GM03348 (cell line): ENCODE data around the gene NLRX1.
"Not testable (repeated sequence)": the region's sequence is repeated elsewhere in the genome, so short reads cannot be mapped to it uniquely, and the experiment has no call there.

ENCODE experiments used
- DNase-seq: peaks from one replicate; pipeline ENCODE4 v3.0.0; 2012; ENCODE audit warnings: low spot score

Gene NLRX1

DNA sequence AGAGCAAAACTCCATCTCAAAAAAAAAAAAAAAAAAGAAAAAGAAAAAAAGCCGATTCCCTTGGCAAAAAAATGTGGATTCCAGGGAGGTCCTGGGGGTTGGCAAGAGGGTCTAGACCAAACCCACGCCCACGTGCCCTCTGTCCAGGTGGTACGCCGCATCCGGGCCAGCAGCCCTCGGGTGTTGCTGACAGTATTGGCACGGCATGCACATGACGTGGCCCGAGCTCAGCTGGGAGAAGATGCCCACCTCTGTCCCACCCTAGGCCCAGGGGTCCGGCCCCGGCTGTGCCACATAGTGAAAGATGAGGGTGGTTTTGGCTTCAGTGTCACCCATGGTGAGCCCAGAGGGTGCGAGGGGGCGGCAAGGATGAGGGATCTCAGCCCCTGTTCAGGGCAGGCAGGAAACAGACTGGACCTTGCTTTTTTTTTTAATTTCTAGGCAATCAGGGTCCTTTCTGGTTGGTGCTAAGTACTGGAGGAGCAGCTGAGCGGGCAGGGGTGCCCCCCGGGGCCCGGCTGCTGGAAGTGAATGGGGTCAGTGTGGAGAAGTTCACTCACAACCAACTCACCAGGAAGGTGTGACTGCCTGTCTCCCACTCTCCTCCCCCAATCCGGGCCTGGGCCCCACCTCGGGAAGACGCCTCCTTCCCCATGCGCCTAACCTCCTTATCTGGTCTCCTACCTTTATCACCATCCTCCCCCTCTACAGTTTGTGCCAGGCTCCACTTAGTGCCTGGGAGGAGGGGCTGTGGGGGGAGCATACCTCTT, 18.8 kb downstream of the NLRX1 start:
- no peak for DNase-seq

DNA sequence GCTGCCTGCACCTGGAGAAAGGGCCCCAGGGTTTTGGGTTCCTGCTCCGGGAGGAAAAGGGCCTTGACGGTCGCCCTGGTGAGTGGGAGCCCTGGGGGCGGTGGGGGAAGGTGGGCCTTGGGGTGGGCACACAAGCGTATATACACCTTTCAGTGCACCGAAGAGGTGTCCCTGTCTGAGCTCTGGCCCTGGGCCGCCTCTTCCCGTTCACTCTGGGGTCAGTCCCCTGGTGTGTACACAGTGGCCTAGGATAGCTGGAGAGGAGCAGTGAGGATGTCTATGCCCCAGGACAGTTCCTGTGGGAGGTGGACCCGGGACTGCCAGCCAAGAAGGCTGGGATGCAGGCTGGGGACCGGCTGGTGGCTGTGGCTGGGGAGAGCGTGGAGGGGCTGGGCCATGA, 19.5 kb downstream of the NLRX1 start:
- no peak for DNase-seq

DNA sequence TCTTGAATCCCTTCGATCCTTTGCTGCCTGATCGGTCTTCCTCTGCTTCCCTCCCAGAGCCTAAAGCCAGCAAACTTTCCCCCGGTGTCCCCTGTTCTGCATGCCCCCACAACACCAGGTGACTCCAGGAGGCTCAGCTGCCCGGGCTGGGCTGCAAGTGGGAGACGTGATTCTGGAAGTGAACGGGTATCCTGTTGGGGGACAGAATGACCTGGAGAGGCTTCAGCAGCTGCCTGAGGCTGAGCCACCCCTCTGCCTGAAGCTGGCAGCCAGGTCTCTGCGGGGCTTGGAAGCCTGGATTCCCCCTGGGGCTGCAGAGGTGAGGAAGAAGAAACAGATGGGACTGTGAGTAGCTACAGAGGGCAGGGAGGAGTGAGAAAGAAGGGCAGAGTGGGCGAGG, 20.4 kb downstream of the NLRX1 start:
- DNase-seq: no peak

DNA sequence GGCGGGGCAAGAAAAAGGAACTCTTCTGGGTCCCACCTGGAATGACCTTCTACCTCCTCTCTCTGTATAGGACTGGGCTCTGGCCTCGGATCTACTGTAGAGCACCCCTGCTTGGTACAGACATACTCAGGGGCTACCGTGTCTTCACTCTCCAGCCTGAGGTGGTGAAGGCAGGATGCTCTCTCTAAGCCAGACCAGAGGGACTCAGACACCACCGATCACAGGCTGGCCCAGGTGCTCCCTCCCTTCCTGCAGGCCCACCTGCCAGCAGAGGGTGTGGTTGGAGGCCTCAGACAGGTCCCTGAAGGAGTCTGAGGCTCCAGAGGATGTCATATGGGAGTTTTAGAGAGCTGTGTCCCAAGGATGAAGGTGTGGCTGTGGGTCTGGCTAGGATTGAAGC, 20.9 kb downstream of the NLRX1 start:
- DNase-seq: no peak

DNA sequence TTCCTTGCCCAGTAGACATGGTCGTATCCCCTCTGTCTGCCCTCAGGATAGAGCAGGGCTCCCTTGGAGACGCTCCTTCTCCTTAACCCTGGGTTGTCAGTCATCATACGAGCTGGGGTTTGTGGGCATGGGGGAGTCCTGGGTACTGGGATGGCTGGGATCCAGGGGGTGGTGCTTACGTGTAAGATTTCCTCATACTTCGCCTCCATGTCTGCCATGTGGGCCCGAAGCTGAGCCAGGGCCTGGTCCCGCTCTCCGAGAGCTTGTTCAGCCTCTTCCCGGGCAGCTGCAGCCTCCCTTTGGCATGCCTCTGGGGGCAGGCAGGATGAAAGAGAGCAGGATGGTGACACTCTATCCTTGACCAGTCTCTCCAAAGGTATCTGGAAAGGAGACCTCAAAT, 22.0 kb downstream of the NLRX1 start:
- no peak for DNase-seq

DNA sequence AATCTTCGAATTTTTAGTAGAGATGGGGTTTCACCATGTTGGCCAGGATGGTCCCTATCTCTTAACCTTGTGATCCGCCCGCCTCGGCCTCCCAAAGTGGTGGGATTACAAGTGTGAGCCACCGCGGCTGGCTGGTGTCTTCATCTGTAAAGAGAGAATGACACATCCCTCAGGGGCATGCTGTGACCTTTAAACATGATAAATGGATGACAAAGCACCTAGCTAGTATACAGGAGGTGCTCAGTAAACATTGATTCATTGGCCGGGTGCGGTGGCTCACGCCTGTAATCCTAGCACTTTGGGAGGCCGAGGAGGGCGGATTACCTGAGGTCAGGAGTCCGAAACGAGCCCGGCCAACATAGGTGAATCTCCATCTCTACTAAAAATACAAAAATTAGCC, 22.7 kb downstream of the NLRX1 start:
- DNase-seq: not testable (repeated sequence)

DNA sequence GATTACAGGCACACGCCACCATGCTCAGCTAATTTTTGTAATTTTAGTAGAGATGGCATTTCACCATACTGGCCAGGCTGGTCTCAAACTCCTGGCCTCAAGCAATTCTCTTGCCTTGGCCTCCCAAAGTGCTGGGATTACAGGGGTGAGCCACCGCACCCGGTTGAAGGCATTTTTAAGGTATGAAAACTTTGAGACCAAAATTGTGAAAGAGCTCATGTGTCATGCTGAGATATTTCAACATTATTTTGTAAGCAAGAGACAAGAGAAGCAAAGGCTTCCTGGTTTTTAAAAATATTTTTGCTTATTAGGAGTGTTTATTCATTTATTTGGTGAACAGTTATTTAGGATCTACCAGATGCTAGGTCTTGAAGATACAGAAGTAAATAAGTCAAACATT, 23.6 kb downstream of the NLRX1 start:
- DNase-seq: no peak

DNA sequence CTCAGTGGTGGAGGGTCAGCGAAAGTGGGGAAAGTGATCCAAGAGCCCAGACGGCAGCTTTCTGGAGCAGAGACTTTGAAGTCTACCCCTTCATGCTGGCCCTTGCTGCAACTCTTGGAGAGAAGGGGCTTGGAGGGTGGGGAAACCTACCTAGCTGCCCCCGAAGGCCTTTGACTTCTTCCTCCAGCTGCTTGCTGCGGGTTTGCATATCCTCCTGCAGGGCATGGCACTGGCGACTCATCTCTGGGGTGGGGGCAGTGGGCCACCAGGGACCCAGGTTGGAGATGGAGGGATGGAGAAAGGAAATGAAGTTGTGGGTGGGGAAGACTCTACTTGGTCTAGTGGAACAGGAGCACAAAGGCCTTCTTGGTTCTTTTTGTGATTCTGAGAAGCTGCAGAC, 24.5 kb downstream of the NLRX1 start:
- DNase-seq: no peak

DNA sequence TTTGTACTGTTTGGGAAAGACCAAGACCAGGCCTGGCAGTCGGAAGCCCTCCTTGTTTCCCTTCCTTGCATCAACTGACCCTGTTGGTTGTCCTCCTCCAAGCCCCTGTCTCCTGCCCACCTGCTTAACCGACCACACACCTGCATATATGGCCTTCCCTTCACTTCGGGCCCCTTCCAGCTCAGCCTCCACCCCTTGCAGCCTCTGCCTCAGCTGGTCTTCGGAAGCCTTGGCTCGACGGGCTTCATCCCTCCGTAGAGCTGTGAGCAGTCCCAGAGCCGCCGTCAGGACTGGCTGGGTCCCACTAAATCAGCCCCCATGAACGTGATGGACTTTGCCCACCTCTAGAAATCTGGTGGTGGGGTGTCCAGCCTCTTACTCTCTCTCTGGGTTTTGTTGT, 25.1 kb downstream of the NLRX1 start:
- DNase-seq: no peak

DNA sequence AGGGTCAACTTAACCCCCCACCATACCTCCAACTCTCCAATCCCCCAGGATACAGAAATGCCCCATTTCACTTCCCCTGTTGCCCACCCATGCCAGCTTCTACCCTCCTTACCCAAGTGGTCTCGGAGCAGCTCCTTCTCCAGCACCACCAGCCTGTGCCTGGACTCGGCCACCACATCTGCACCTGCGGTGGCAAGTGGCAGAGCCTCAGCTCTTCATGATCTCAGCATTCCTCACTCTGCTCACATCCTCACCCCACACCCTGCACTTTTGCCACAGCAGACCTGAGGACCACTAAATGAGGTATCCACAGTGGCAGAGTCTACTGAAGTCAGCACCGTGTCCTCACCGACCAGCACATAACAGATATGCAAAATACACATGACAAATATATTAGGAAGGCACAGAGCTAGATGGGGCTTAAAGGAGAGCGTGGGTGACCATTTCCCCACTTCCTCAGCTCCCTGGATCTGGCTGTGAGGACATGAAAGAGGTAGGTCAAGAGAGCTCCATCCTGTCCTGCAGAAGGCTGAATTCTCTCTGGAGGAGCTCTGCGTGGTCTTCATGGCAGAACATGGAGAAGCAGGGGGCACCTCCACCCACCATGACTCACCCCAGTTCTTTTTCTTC, 26.4 kb downstream of the NLRX1 start:
- no peak for DNase-seq

DNA sequence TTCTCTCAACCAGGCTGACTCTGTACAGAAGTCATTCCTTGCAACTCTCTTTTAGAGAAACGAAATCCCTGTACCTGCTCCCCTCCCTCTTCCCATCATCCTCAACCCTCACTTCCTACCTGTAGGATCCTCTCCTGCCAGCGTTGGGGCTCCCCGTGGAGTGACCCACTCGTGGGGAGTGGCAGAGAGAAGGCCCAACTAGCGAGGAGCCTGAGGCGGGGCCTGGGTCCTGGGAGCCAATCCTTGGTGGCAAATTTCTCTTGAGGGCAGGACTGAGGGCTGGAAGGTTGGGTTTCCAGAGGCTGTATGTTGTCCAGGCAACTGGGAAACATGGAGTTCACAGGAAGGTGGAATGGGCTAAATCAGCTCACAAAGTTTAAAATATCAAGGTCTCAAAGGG, 27.2 kb downstream of the NLRX1 start:
- DNase-seq: peak; percentile 89

DNA sequence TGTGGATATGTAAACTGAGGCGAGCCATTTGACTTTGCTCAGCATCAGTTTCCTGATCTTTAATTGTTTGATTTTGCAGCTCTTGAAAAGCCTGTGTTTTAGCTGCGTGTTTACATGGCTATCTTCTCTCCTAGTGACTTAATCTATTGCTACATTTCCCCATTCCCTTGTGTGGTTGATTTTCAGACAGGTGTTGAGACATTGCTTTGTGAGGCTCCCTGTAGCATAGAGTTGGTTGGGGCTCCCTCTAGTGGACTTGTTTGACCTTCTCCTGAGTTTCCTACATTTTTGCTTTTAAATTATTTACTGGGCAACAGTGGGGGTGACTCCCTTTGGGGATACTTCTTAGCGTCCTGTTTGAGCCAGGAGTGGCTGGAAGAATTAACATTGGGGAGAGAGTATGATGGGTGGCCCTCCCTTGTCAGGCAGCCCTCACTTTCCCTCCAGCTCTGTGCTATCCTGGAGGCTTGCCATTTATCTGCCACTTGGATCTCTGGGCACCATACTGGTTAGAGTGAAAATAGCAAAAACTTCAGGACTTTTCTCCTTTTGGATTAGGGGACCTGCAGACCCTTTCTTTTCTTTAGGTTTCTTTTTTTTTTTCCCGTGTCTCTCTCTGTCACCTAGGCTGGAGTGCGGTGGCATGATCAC, 28.4 kb downstream of the NLRX1 start:
- DNase-seq: peak; percentile 85

DNA sequence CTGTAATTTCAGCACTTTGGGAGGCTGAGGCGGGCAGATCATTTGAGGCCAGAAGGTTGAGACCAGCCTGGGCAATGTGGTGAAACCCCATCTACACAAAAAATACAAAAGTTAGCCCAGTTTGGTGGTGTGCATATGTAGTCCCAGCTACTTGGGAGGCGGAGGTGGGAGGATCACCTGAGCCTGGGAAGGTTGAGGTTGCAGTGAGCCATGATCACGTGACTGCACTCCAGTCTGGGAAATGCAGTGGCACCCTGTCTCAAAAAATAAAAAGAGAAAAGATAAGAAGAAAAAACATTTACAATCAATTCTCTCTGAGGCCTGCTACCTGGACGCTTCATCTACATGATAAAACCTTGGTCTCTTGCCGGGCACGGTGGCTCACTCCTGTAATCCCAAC, 30.4 kb downstream of the NLRX1 start:
- no peak for DNase-seq

DNA sequence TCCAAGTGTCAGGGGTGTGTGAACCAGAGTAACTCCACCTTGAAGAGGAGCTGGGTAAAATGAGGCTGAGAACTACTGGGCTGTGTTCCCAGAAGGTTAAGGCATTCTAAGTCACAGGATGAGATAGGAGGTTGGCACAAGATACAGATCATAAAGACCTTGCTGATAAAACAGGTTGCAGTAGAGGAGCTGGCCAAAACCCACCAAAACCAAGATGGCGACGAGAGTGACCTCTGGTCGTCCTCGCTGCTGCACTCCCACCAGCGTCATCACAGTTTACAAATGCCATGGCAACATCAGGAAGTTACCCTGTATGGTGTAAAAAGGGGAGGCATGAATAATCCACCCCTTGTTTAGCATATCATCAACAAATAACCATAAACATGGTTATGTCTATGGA, 32.7 kb downstream of the NLRX1 start:
- DNase-seq: not testable (repeated sequence)

DNA sequence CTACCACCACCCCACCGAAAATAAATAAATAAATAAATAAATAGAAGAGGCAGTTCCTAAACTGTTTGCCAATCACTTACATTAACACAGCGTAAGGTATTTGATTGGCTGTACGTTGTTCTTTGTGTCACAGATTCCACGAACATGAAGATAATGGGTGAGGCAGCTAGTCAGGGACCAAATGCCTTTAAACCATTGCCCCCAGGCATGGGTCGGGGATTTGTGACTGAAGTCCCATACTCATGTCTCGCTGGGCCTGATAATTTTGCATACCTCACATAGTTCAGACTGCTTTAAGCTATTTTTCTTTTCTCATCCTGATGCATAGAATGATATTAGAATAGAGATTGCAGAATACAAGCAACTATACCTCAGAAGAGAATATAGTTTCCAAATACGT, 34.0 kb downstream of the NLRX1 start:
- DNase-seq: no peak

DNA sequence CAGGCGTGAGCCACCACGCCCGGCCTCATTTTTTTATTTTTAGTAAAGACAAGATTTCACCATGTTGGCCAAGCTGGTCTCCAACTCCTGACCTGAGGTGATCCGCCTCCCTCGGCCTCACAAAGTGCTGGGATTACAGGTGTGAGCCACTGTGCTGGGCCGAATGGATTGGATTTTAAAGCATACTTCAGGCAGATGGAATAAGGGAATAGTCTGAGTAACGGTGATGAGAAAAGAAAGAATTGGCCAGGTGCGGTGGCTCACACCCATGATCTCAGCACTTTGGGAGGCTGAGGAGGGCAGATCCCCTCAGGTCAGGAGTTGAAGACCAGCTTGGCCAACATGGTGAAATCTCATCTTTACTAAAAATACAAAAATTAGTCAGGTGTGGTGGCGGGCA, 35.5 kb downstream of the NLRX1 start:
- DNase-seq: no peak

DNA sequence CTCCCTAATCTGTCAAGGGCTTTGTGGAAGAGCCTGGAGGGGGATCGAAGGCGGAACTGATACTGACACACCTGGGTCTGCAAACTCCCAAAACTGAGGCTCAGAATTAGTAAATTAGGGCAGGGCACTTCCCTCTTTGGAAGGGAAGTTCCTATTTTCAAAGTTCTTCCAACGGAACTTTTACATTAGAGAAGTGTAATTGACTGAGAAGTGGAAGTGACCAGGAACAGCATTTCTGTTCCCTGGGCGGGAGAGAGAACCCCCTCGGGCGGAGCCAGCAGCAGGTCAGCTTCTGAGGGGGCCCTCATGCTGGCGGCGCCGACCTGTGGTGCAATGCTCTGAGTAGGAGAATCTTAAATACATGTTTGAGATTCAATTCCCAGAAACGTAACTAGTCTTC, 36.6 kb downstream of the NLRX1 start:
- no peak for DNase-seq

DNA sequence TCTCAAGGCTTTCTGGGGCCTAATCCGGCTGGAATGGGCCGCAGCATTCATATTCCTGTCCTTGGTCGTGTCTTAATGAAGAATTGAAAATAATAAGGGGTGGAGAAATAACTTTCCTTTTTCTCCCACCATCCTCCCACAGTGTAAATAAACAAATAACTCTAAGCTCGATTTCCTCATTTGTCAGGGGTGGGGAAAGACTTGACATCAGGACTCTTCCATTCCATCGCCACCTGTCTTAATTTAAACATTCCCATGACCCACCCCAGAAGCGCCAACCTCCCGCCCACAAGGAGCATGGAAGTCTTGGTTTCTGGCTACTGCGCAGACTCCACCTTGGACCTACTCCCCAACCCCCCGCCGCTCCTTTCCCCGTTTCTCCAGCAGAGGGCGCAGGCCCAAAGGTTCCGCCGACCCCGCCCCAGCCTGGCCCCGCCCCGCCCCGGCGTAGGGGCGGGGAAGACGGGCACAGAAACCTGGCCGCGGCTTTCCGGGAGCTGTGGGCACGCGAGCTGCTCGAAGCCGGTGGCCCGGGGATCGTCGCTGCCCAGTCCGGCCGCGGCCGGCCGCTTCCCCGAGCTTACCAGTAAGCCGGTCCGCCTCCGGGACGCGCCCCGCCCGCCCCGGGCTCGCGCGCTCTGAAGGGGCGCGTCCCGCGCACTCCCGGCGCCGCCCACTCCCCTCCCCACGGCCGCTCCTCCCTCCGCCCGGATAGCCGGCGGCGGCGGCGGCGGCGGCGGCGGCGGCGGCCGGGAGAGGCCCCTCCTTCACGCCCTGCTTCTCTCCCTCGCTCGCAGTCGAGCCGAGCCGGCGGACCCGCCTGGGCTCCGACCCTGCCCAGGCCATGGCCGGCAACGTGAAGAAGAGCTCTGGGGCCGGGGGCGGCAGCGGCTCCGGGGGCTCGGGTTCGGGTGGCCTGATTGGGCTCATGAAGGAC, 37.3 kb downstream of the NLRX1 start, which contains the start of gene CBL:
CBL (plus strand) TSS at position 766 of the 937 bp plus-strand sequence; CDS start at position 845, 79 bp downstream.
- peak; percentile 98 for DNase-seq

DNA sequence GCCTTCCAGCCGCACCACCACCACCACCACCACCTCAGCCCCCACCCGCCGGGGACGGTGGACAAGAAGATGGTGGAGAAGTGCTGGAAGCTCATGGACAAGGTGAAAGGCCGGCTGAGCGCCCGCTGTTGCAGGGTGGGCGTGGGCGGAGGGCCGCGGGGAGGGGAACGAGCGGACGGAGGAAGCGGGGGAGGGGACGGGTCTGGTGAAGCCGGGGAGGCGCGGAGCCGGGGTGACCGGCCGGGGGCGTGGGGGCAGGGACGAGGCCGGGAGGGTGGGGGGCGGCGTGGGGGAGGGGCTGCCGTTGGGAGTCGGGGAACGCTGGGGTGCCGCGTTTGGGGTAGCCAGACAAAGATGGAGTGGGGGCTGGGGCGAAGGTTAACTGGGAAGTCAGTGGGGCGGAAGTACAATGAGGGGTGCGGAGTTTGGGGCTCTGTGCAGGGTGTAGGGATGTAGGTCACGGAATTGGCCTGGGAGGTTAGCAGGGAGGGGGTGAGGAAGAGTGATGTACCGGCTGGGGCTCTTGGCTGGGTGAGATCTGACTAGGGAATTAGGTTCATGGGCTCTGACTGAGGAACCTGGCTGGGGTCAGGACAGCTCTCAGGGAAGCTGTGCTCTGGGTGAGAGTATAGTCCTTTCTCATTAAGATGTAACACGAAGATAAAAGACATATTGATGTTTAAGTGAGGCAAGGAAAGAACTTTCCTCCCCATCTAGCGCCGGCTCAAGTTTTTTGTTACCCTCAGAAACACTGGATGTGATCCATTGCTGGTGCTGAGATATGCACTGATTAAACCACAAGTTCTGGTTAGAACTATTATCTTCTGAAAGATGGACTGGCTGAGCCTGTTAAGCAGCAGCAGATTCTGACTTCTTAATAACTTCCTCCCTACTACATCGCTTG, 38.2 kb downstream of the NLRX1 start:
- DNase-seq: peak; percentile 62

DNA sequence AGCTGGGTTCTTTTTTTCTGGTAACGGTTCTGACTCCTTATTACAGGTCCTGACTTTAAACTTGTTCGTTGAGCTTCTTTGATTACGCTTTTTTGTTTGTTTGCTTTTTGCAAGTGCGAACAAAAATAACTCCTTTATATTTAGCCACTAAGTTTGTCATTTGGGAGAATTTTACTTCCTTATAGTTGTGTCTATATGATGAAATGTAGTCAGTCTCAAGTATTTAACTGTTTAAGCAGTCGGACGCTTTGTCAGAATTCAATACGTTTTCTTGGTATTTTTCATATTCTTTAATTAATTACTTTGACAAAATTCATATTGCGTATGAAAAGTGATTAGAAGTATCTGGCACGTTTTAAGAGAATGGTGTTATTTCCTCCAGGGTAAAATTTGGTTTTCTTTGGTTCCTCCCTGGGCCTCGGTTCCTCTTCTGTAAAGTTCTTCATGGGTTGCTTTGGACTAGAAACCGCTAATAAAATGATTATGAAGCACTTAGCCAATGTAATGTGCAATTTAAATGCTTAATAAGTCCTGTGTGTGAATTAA, 39.0 kb downstream of the NLRX1 start:
- no peak for DNase-seq

DNA sequence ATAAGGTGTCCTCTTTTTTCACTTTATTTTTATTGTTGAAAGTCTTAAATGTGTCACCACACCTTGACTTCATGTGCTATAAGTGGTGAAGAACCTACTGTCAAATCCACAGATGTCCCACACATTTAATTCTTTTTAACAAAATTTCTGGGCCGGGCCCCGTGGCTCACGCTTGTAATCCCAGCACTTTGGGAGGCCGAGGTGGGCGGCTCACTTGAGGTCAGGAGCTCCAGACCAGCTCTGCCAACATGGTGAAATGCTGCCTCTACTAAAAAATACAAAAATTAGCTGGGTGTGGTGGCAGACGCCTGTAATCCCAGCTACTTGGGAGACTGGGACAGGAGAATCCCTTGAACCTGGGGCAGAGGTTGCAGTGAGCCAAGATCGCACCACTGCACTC, 40.7 kb downstream of the NLRX1 start:
- DNase-seq: no peak
